CD4-positive, alpha-beta T cell treated with Interleukin-1 beta for 1 hour (primary cell): Measurements from ENCODE around the gene SLC35D3.
"Not testable (repeated sequence)": the region's sequence is repeated elsewhere in the genome, so short reads cannot be mapped to it uniquely, and the experiment has no call there.

ENCODE experiments used
- DNase-seq, 2 donors: peaks; one replicate each; pipeline ENCODE4 v3.0.0-alpha.2; 2020 to 2022

SLC35D3 gene, protein sequence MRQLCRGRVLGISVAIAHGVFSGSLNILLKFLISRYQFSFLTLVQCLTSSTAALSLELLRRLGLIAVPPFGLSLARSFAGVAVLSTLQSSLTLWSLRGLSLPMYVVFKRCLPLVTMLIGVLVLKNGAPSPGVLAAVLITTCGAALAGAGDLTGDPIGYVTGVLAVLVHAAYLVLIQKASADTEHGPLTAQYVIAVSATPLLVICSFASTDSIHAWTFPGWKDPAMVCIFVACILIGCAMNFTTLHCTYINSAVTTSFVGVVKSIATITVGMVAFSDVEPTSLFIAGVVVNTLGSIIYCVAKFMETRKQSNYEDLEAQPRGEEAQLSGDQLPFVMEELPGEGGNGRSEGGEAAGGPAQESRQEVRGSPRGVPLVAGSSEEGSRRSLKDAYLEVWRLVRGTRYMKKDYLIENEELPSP

DNA sequence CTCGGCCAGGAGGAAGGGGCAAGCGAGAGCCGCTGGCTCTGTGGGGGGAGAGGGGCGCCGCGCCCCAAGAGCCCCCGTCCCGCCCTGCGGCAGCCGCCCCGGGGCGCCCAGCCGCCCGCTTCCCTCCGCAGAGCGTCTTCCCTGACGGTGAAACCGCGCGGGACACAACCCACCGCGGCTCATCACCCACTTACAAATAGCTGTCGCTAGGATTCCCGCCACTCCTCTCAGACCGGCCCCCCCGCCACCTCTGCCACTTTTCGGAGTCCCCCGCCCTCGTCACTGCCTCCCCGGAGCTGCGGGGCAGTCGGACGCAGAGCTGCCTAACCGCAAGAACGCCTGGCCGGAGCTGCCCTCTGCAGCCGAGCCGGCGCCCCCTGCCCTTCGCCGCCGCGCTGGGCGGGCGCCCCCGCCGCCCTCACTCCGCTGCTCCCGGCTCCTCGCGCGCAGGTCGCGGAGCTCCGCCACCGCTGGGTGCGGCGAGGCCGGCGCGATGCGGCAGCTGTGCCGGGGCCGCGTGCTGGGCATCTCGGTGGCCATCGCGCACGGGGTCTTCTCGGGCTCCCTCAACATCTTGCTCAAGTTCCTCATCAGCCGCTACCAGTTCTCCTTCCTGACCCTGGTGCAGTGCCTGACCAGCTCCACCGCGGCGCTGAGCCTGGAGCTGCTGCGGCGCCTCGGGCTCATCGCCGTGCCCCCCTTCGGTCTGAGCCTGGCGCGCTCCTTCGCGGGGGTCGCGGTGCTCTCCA, at the start of gene SLC35D3:
SLC35D3 (plus strand) TSS at position 366 of the 749 bp plus-strand sequence; CDS start at position 494, 128 bp downstream.
- DNase-seq: no peak

DNA sequence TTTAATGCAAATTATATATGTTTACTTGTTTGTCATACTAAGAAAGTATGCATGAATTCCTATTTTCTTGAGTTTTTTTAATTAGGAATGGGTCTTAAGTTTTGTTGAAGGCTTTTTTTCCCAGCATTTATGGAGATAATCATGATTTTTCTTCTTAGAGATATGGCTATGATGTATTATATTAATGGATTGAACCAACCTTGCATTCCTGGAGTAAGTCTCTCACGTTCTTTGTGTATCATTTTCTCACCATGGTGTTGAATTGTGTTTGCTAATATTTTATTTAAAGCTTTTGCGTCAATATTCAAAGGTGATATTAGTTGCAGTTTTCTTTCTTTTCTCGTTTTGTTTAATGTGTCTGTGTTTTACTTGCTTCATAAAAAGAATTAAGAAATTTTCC, 48.4 kb upstream of the SLC35D3 start:
- no peak for DNase-seq

DNA sequence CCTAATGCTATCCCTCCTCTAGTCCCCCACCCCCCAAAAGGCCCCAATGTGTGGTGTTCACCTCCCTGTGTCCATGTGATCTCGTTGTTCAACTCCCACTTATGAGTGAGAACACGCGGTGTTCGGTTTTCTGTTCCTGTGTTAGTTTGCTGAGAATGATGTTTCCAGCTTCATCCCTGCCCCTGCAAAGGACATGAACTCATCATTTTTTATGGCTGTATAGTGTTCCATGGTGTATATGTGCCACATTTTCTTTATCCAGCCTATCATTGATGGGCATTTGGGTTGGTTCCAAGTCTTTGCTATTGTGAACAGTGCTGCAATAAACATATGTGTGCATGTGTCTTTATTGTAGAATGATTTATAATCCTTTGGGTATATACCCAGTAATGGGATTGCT, 45.6 kb upstream of the SLC35D3 start:
- not testable (repeated sequence) for DNase-seq

DNA sequence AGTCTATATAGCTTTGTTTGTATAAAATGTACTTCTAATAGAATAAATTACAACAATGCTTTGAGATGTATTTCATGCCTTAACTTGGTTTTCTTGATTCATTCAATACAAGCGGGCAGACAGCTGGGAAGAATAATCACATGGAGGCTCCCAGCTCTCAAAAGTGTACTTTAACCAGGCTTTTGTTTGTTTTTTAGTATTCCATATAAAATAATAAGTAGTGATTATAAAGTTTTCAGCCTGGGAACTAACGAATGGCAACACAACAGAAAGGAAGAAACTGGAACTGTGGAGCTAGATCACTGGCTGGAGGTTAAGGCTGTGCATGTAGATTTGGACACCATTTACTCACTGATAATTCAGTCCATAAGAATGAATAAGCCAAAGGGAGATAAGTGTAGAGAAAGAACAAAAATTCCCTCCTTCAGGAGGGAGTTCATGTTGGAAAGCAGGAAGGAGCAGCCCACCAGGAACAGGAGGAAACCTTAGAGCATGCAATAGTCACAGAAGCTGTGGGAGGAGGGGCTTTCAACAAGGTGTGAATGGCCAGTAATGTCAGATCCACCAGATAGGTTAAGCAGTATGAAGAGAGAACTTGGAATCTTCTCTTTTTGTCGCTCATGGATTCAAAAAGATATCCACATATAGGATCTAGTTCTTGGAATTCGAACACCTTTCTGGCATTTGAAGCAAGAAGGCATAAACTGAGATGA, 41.2 kb upstream of the SLC35D3 start:
- no peak for DNase-seq

DNA sequence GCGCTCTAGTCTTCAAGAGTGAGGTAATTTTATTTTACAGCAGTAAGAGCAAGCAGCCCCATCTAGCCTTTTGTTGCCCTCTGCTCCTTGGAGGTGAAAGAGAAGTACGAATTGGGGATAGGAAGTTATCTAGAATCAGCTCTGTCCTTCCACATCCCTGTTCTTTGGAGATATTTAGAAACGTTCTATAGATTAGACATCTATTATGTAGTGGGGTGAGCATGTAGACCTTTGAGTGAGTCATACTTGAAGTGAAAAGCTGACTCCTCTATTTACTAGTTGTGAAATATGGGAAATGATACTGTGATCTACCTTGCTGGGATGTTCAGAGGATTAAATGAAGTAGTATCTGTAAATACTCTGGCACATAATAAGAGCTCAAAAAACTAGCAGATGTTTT, 36.0 kb upstream of the SLC35D3 start:
- no peak for DNase-seq

DNA sequence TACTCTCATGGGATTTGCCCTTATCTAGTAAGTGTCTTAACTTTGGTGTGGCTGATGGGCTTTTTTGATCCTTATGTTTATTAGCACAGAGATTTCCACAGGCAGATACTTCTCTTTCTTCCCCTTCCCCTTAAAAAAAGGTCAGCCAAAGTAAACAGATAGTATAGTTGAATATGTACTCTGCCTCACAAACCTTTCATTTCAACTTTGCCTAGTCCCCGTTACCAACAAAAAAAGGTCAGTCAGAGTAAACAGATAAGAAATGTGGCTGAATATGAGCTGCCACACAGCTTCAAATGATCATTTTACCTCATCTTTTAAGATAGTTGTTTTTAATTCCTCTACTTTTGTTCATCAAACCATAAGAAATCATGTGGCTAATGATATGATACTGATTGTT, 34.1 kb upstream of the SLC35D3 start:
- DNase-seq: no peak

DNA sequence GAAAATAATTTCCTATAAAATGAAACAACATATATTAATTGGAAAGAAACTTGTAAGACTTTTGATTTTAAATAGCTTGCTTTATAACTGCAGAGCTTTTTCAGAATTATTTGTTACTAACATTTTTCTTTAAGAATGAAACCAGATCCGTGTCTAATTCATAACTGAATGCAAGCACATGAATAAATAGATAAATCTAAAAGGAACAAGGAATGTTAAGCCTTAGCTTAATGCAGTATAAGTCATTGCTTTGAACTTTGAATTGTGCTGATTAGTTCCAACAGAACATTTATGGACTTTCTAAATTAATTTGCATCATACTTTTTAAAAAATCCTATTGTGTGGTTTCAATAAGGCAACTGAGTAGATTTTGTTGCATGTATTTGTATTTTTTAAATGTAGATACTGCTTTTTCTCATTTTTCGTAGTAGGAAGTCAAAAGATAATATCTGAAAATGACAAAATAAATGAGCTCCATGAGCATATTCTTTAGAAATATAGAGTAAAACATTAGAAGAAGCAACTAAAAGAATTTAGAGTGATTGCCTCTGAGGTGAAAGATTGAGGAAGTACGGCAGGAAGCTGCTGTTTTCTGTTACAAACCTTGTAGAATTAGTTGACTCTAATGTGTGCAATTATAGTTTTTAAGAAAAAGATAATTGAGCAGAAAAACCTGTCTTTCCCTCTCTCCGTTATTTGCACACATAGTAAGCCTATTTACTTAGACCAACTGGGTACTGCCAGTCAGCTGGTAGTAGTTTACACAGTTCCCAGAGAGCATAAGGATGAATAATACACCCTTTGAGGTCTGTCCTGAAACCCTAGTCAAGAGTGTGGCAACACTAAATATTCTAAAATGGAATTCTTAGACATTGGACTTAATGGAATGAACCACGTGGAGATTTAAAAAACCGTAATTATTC, 32.6 kb upstream of the SLC35D3 start:
- DNase-seq: no peak

DNA sequence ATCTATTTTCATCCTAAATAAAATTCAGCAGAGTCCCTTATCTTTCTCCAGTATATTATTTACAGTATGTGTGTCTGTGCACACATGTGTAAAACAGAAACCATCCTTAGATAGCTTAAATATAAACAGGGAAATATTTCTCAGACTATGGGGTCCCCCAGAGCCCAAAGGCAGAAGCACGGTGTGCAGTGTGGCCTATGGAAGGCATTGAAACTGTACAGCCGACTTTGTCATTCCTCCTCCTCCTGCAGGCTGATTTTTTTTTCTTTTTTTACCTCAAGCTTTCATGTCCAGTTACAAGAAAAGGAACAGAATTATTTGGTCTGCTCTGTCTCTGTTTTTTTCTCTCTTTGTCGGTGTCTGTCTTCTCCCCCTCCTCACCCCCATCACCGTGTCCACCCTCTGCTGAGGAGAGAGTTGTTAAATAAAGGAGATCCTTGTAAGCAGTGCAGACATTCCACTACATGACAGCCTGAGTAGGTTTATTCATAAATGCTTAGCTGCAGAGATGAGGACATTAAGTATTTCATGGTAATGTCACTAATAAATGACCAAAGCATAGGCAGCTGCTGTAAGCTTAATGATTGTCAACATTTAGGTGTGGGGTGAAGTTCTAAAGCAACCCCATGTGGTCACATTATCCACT, 31.8 kb upstream of the SLC35D3 start:
- DNase-seq: no peak

DNA sequence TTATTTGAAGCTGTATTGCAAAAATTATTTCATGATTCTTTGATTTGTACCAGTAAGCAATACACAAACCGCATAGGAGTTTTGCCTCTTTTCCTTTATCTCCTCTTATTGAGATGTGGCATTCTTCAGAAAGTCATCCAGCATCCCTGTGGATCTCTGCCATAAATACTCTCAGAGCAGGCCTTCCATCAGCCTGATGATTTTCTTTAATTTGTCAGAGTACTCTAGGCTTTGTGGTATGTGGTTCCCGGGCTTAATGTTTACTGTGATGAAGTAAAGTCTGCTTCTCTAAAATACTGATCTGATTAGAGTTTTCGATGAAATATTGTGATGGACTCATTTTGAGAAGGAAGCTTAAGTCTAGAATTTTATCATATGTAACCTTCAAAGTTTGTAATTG, 31.1 kb upstream of the SLC35D3 start:
- DNase-seq: no peak

DNA sequence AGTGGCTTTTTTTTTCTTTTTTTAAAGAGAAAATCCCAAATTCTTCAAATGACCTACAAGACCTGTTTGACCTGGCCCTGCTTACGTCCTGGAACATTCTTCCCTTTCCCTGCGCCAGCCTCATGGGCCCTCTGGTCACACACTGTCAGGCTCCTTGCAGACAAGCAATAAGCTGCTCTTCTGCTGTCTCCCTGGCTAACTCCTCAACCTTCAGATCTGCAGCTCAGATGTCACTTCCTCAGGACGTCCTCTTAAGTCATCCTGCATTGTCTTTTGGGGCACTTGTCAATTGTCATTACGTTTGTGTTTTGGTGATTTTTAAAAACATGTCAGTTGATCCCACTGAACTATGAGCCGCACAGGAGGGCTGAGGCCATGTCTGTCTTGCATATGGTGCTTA, 28.9 kb upstream of the SLC35D3 start:
- no peak for DNase-seq

DNA sequence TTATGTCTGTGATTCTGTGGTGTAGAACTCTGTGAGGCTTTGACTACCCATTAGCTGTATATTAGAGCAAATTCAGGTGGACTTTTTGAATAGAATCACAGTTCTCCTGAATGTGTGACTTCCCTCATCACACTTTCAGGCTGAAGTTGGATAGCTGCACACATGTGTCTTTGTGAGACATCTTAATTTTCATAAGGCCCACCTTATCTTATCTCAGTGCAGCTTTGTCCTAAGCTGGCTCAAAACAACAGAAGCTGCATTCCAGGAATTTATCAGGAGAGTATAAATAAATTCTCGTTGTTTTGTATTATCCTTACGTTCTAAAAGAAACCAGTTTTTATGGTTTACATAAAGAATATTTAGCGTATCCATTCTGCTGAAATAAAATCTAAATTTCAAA, 26.2 kb upstream of the SLC35D3 start:
- no peak for DNase-seq

DNA sequence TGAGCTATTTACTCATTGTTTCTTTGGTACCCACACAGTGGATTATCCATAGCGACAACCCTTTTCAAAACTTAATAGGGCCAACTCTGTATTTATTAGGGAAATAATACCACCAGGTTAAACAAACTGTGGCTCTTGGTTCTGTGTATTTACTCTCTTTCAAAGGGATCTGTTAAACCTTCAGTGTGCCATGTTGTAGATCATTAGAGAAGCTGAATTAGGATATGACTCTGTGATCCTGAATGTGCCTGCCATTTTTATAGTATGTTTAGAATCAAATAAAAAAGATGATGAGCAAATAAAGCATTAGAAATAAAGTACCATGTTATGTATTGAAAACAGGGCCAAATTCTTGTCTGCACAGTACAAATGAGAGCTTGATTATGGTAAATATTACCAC, 25.0 kb upstream of the SLC35D3 start:
- no peak for DNase-seq

DNA sequence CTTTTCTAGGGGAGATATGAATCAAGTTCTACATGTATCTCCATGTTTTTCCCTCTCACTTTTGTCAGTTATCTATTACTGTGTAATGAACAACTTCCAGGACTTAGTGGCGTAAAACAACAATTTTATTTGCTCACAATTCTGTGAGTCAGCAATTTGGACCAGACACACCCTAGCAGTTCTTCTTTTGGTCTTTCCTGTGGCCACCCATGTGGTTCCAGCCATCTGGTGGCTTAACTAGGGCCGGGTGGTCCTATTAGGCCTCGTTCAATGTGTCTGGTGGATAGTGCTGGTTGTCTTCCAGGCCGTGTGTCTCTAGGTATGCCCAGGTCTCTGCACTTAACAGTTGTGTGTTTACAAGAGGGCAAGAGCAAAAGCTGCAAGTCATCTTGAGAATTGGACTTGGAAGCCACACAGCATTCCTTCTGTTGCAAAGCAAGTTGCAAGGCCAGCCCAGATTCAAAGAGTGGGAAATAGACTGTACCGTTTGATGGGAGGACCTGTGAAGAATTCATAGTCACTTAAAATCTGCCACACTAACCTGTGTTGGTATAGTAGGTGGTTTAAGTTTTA, 20.8 kb upstream of the SLC35D3 start:
- DNase-seq: no peak

DNA sequence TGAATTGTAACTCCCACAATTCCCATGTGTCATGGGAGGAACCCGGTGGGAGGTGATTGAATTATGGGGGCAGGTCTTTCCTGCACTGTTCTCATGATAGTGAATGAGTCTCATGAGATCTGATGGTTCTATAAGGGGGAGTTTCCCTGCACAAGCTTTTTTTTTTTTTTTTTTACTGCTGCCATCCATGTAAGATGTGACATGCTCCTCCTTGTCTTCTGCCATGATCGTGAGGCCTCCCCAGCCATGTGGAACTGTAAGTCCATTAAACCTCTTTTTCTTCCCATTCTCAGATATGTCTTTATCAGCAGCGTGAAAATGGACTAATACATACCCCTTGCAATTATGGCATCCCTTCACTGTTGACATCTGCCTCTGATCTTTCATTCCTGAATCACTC, 17.6 kb upstream of the SLC35D3 start:
- not testable (repeated sequence) for DNase-seq

DNA sequence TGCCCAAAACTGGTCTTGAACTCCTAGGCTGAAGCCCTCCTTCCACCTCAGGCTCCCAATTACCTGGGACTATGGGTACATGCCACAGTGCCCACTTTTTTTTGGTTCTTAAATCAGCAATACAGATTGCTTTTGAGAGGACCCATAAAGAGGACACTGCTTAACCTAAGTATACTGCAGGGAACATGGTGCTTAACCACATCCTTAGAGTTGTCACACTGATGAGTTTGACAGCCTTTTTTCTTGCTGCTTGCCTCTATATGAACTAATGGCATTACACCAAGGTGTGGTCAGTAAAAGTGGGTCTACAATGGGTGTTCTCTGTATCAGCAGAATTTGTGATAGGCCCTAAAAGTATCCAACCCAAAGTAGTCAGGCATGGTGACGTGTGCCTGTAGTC, 7.2 kb upstream of the SLC35D3 start:
- DNase-seq: no peak

DNA sequence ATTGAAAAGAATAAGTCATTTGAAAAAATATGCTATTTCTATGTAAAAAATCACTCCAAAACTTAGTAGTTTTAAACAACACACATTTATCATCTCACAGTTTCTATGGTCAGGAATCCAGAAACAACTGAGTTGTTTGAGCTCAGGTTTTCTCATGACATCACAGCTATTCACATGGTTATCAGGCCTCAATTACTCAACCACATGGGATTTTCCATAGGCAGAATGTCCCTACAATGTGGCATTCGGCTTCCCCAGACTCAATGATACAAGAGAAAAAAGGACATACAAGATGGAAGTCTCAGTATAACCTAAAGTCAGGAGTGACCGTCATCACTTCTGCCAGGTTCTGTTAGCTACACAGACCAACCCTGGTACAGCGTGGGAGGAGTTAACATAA, 3.4 kb upstream of the SLC35D3 start:
- no peak for DNase-seq

DNA sequence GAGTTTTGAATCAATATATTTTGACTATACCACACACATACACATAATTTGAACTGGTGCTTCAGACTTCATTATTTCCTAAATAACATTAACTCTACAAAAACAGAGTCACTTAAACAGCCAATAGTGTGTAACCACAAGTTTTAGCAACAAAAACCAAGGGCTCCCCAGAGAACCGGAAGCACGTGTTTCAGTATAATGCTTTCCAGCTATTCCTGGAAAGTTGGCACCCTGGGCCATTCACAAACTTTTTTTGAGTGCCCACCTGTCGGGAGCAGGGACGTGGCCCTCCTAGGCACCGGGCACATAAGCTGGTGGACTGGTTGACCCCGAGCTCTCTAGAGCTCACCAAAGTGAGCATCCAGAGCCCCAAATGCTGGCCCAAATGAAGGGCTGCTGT, 1.9 kb upstream of the SLC35D3 start:
- DNase-seq: no peak

DNA sequence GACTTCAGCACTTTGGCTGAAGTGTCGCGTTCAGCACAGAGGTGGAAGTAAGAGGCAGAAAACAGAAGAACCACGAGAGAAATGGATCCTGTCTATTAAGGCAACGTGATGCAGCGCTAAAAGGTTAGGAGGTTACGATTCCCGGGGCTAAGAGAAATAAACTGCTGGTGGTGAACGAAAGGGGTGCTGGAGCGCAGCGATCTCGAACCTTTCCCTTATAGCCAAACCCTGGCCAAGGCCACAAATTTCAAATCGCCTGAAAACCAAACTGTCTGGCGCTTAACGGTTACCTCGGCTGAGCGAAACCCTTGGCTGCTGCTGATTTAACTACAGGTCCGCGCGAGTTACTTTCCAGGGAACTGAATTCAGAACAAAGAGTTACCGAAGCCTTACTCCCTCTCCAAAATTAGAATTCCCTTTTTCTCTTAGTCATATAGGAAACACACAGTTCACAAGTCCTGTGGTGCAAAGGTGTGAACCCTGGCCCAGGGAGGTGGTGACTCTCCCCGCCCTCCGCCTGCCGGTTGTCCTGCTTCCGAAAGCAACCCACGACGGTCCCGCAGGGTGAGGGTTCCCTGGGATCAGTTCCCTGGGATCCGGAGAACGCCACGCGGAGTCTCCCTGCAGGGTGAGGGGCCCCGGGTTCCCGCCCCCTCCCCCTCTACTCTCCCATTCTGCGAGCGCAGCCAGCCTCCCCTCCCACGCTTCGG, 1.3 kb upstream of the SLC35D3 start:
- no peak for DNase-seq

DNA sequence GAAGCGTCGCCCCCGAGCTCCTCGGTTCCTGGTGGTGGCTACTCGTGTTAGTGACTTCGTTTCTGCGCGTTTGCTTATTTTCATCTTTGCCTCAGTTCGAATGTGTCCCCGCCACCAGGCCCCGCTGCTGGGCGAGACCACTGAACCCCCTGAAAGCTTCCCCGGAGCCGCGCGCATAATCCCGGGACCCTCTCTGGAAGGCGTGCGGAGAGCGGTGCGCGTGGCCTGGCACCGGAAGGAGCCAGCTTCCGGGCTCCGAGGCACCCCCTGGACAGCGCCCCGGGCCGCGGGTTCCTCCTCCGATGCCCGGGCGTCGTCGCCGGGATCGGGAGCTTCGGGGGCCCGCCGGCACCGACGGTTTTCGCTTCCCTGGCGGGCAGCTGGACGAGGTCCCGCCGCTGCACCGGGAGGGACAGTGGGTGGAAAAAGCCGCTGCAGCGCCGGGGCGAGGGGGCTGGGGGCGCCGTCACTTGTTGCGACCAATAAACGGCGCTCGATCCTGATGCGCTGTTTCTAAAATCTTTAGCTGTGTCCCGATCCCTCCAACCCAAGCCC, 643 bp upstream of the SLC35D3 start:
- DNase-seq: no peak

DNA sequence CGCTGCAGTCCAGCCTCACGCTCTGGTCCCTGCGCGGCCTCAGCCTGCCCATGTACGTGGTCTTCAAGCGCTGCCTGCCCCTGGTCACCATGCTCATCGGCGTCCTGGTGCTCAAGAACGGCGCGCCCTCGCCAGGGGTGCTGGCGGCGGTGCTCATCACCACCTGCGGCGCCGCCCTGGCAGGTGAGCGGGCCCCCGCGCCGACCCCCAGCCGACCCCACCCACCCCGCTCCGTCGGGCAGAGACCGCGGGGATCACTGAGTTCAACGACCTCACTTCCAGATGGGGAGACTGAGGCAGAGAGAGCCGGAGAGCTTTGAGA, 545 bp downstream of the SLC35D3 start:
- DNase-seq: no peak
